ENCODE results near the gene NPEPL1. TPM values are rescaled to one million over a fixed set of nuclear protein-coding genes. Genes with fewer than 3 reads are reported as not detected.
"Not testable (repeated sequence)": the region's sequence is repeated elsewhere in the genome, so short reads cannot be mapped to it uniquely, and the experiment has no call there.

The NPEPL1 gene
- polyA plus RNA-seq, 4 donors = 33.4 to 57.8 (median 48.4) TPM

DNA sequence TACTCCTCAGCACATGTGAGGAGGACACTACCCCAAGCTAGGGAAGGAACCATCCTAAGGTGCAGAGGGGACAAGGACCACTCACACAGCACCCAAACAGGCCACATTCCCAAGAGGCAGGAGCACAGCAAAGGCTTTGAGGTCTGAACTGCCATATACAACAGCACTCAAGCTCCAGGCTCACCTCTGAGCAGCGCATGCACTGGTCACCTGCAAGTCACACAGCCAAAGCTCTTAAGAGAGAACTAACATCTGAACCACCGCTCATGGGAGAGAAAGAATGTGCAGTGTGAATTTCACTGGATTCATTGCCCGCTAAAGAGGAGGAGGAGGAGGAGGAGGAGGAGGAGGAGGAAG is 31.0 kb downstream of the NPEPL1 start:
- DNase-seq (ENCODE audit: low read depth in 4 of 4, low spot score in 2 of 4) = no peak

DNA sequence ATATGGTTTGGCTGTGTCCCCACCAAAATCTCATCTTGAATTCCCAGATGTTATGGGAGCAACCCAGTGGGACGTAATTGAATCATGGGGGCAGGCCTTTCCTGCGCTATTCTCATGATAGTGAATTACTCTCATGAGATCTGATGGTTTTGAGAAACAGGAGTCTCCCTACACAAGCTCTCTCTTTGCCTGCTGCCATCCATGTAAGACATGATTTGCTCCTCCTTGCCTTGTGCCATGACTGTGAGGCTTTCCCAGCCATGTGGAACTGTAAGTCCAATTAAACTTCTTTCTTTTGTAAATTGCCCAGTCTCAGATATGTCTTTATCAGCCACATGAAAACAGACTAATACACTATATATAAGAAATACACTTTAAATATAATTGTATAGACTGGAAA is 33.6 kb downstream of the NPEPL1 start:
- DNase-seq (ENCODE audit: low read depth in 4 of 4, low spot score in 2 of 4) = not testable (repeated sequence)

DNA sequence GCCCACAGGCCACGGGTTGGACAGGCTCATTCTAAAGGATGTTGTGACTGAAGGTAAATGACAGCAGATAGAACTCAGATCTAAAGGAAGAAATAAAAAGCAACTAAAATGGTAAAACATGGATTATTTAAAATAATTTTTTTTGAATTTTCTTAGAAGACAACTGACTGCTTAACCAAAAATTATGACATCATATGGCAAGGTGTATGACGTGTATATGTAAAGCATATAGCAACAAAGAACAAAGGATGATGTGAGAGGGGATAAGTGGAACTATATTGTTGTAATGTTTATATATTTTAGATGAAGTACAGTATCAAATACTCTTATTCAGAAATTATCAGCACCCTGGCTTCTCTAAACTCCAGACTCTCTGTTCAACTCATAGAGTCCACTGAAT is 38.6 kb downstream of the NPEPL1 start:
- DNase-seq (ENCODE audit: low read depth in 4 of 4, low spot score in 2 of 4) = no peak

DNA sequence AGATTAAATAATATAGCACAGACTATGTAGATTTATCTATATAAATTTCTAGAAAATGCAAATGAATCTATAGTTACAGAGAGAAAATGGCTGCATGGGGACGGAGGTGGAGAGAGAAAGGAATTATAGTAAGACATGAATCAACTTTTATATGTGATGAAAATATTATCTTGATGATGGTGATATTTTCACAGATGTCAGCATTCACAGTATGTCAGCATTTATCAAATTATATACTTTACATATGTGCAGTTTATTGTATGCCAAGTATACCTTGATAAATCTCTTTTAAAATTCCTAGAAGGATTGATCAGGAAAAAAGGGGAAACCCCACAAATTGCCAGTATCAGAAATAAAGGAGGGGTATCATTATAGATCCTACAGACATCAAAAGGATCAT is 44.6 kb downstream of the NPEPL1 start:
- DNase-seq (ENCODE audit: low read depth in 4 of 4, low spot score in 2 of 4) = no peak

DNA sequence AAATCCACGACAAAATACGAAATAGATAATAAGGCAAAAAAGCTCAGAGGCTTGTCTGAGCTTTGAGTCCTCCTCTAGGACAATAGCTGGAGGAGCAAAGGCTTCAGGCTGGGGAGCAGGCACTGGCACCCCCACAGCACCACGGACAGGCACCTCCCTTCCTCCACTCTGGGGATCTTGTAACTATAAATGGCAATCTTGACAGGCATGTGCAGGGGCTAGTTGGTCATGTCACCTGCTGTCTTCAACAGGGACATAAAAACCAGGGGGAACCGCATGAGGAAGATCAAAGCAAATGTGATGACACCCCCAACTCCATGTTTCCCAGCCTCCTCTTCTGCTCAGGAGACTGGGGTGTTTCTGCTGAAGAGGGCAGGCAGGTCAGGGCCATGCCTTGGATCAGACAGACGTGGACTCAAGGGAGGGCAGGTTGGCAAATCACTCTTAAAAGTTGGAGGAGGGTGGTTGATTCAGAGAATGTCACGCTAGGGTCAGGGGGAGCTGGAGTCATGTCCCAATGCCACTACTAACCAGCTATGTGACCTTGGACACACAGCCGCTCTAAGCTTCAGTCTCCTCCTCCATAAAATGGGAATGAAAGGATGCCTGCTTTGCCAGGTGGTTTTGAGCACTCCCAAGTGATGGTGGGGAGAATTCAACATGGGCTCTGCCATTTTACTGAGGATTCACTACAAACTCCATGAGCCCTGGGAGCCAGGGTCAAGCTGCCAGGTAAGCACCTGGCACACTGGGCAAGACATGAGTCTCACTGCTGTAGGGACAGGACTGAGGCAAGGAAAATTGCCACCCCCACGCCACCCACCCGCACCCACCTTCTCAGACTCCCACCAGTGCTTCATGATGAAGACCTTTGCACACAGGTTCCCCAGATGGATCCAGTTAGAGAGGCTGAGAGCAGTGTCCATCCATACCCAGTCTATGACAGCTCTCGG is 48.0 kb downstream of the NPEPL1 start:
- no peak for DNase-seq (ENCODE audit: low read depth in 4 of 4, low spot score in 2 of 4)

DNA sequence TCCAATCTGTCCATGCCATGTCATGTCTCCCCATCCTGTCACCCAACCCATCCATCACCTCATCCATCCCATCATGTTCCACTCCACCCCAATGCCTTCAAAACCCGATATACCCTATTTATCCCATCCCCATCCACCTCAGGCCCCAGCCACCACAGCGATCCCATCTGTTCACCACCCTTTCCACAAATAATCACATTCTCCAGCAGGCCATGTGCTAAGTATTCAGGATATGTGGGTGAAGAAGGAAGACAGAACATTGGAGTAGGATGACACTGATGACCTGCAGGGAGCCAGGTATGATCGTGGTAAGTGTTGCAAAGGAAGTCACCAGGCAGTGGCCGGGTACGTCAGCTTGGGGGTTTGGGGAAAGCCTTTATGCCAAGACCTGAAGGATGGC is 48.8 kb downstream of the NPEPL1 start:
- DNase-seq (ENCODE audit: low read depth in 4 of 4, low spot score in 2 of 4) = no peak

DNA sequence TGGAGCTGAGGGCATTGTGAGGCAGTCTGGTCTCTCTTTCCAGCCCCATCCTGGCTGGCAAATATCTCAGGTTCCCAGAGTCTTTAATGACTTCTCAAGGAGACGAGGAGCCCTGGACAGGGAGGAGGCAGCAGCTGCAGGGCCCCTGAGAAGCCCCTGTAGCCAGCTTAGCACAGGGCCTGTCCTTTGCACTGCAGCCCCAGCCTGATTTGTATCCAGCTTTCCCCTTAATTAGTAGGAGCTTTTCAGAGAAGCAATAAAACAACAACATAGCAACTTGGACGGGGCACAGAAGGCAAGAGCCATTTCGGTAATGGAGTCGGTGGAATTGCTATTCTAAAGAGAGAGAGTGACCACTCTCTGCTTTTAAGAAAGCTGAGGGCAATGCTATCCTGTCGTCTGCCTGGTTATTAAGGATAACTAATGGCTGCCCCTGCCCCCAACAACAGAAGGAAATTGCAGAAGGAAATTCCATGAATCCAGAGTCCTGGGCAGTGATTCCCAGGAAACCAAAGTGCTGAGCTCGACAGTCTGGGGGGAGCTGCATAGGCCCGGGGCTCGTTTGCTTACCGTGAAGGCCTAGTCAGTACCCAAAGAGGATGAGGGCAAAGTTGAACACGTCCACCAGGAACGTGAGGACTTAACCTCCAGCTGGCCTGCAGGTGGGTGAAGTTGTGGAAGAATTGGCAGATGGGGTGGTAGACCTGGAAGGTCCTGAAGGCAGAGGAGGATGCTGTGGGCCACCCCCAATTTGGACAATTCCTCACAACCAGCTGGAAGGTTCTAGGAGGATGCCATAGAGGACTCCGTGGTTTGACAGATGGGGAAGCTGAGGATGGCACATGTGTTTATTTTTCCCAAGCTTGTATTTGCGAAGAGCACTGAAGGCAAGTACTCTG is 50.3 kb downstream of the NPEPL1 start:
- DNase-seq (ENCODE audit: low read depth in 4 of 4, low spot score in 2 of 4) = no peak

DNA sequence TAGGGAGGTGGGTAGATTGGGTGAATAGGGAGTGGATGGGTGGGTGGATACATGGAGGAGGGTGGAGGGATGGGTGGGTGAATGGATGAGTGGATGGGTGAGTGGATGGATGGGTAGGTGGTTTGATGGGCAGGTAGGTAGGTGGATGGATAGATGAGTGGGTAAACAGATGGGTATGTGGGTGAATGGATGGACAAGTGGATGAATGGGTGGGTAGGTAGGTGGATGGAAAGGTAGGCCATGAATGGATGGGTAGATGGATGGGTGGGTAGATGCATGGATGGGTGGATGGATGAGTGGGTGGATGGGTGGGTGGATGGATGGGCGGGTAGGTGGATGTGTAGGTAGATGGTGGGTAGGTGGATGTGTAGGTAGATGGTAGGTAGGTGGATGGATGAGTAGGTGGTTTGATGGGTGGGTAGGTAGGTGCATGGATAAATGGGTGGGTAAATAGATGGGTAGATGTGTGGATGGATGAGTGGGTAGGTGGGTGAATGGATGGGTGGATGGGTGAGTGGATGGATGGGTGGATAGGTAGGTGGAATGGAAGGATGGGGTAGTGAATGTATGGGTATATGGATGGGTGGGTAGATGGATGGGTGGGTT is 51.4 kb downstream of the NPEPL1 start:
- no peak for DNase-seq (ENCODE audit: low read depth in 4 of 4, low spot score in 2 of 4)

DNA sequence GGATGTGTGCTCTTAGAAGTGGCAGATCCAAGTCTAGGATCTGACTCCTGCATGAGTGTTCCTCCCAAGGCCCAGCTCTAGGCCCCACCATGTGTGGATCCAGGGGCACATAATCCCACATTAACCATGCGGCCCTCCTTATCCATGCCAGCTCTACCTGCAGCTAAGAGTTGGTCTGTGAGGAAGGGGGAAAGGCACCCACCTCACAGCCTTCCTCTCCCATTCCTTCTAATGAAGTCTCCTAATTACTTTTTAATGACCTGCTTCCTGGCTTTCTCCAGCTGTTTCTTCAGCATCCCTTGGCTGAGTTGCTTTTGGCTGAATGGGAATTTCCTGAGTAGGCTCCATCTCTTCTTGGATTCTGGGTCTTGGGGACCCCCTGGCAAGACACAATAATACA is 52.2 kb downstream of the NPEPL1 start:
- DNase-seq (ENCODE audit: low read depth in 4 of 4, low spot score in 2 of 4) = no peak

DNA sequence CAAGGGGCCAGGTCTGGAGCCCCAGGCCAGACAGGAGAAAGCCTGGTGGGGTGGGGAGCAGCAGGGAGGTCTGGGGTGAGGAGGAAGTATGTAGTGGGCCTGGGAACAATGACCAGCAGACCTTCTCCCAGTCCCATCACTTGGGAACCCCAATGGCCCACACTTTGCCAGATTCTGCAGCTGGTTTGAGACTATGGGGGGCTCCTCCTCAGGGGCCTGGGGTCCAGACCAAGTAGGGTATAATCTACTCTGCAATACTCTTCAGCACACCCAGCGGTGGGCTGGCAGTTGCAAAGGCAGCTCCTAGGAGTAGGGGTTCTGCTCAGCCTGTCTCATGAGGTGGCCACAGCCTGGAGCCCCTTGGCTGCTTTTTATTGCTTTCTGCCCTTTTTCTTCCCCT is 52.8 kb downstream of the NPEPL1 start:
- DNase-seq (ENCODE audit: low read depth in 4 of 4, low spot score in 2 of 4) = no peak

DNA sequence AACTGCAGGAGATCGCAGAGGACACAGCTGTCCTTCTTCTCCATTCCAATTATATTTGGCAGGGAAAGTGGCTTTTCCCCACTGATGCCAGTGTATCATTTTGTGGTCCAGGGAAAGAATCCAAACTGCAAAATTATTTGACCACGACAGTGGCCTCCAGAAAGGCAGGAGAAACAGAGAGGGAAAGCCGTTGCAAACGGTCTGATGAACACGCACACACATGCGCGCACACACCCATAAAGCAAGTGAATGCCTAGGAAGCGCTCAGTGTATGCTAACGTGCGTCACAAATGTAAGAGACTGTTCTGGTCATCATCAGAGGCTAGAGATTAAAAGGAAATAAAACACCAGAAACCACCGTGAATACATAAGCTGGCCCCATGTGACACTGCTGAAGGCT is 54.0 kb downstream of the NPEPL1 start:
- no peak for DNase-seq (ENCODE audit: low read depth in 4 of 4, low spot score in 2 of 4)

DNA sequence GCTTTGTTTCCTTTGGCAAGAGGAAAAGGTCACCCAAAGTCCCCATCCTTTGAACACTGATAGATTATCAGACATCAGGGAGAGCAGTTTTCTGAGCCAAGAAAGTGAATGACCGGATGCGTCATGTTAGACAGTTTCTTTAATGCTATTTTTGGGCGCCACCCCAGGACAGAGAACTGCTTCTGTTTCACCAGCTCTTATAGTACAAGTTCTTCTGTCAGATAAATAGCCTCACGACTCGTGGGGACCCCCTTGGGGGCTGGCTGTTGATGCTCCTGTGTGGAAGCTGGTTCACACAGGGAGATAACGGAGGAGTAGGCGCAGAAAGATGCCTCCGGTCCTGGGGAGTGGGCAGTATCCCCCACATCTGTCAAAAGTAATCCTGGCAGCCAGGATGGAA is 54.6 kb downstream of the NPEPL1 start:
- no peak for DNase-seq (ENCODE audit: low read depth in 4 of 4, low spot score in 2 of 4)

DNA sequence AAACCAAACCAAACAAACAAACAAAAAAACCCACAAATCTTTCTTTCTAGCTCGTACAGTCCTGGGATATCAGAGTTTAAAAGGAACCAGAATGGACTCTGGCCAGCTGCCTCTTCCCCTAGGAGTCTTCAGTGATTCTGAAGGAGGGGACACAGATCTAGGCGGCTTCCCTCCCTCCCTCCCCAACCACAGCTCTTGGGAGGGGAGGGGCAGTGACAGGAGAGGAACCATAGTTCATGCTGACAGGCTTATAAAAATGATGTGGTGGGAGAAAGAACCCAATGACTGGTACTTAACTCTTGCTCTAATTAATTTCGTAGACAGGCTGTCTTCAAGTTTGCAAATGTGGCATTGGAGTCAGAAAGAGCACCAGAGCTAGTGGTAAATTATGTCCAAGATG is 56.0 kb downstream of the NPEPL1 start:
- no peak for DNase-seq (ENCODE audit: low read depth in 4 of 4, low spot score in 2 of 4)

DNA sequence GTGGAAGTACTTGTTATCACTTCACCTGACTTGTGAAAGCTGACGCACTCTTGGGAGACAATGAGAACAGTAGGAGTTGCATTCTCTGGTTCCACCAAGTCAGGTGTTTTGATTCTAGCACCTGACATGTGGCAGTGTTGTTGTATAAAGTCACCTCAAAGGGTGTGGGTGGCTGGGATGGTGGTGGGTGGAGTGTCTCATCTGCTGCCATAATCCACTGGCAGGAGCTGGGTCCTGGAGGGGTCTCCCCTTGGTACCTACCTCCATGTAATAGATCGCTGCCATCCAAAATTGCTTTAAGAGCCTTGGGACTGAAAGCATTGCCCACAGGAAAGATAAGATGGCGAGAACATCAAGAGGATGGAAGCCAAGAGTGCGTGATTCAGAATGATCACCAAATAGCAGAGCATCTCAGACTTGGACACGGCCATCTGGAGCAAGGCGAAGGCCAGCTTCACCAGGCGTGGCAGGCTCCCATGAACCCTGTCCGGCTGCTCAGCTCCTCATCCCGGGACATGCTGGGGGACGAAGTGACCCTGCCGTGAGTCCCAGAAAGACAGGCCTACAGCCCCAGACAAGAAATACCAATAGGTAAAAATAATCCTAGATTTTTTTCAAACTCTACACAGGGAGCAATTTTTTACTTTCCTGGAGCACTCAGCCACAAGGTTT is 56.6 kb downstream of the NPEPL1 start:
- no peak for DNase-seq (ENCODE audit: low read depth in 4 of 4, low spot score in 2 of 4)

DNA sequence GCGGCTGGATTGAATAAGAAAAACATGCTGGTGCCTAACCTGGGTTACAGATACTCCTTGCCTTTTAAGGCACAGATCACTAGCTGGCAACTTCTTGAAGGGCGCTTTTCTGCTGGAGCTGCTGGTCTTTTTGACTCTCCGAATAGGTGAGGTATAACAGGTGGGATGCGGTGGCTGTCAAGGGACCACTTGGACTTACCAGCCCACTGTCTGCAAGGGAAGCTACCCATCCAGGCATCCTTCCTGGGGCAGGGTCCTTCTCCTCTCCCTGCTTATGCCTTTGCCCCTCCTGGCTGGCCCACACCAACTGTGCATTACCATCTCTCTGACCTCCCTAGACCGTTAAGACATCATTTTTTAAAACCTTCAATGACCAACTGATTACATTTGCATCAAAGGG is 57.4 kb downstream of the NPEPL1 start:
- DNase-seq (ENCODE audit: low read depth in 4 of 4, low spot score in 2 of 4) = no peak

DNA sequence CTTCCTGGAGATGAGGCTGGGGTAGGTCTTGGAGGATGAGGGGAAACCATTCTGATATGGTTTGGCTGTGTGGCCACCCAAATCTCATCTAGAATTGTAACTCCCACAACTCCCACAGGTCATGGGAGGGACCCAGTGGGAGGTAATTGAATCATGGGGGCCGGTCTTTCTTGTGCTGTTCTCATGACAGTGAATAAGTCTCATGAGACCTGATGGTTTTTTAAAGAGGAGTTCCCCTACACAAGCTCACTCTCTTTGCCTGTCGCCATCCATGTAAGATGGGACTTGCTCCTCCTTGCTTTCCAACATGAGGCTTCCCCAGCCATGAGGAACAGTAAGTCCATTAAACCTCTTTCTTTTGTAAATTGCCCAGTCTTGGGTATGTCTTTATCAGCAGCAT is 58.1 kb downstream of the NPEPL1 start:
- DNase-seq (ENCODE audit: low read depth in 4 of 4, low spot score in 2 of 4) = not testable (repeated sequence)

DNA sequence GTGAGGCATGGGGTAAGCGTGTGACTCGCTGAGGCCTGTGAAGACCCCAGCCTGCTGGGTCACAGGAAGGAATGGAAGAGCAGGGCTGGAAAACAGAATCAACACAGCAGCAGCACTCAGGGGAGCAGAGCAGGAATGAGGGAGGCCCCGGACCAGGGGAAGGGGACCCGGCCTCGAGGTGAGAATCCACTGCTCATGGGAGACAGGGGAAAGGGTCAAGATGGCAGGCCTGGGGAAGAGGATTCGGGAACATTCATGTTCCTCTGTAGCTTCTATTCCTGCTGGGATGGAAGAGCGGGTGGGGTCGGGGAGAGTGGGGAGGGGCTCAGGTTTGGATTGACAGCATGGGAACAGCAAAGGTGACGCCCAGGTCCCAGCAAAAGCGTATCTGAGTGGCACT is 59.4 kb downstream of the NPEPL1 start:
- DNase-seq (ENCODE audit: low read depth in 4 of 4, low spot score in 2 of 4) = no peak

DNA sequence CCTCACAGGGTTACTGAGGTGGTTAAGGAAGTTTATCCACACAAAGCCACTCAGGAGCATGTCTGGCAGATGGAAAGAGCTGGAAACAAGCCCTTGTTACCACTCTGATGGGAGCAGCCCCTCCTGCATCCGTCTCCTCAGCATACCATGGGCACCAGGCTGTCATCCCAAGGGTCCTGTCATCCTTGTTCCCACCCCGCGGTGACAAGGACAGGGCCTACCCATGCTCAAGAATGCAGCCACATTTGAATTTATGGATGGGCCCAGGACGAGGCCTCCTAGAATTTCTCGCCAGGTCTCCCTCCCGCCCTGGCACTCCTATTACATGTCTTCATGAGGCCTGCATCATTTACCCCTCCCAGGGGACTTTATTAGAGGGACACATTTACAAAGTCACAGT is 60.0 kb downstream of the NPEPL1 start:
- DNase-seq (ENCODE audit: low read depth in 4 of 4, low spot score in 2 of 4) = no peak

DNA sequence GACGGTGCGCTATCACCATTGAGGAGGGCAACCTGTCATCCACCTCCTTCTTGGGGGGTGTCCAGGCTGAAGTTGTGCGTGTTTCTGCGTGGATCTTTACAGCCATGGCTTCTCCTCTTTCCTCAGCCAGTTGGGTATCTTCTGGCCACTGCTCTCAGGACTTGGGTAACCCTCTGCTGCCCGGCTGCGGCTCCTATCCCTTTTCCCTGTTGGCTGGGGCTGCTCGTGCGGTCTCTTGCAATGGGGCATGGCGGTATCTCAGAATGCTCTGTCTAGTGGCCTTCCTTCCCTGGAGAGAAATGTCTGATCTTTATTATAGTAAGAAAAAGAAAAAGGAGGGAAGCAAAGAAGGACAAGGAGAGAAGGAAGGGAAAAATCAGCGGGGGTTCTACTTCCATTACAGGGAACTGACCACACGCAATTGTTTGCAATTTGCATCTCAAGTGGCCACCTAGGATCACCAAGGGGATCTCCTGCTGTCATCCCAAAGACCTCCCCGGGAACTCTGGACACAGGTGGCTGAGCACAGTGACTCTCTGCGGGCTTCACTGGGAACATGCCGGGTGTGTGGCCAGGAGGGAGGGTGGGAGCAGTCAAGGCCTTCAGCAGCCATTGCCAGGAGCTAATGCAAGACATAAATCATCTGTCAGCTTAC is 60.8 kb downstream of the NPEPL1 start:
- no peak for DNase-seq (ENCODE audit: low read depth in 4 of 4, low spot score in 2 of 4)

DNA sequence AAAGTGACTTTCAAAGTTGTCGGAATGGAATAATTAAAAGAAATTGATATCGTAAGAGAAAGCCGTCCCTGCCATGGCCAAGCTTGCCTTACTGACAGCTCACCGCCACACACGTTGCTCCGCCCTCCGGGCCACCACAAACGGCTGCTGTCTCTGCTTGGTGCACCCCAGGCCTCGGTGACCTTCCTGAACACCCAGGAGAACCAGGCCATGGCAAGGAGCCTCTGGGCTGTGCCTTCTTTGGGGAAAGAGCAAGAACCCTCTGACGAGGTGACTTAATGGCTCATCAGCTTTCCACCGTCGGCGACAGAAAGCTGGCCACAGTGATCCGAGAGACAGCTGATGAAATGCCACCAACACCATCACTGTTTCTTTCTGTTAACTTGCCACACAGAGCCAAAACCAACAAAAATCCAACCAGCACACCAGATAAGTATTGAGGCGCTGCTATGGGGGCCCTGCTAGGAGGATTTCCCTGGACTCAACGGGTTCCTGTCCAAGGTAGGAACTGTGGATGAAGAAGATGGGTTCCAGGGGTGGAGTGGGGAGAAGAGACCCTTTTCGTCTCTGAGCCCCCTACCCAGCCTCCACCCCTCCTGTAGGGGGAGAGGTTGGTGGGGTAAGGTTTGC is 61.4 kb downstream of the NPEPL1 start:
- no peak for DNase-seq (ENCODE audit: low read depth in 4 of 4, low spot score in 2 of 4)

Data from left renal cortex interstitium (tissue), 4 donors.